GM12873 (cell line): Measurements from ENCODE around the gene PTTG1IP2.
A peak's percentile ranks its signal among the peaks of the same experiment; 100 is the strongest.

Source experiments
- TF ChIP-seq, protein P1 (sequence below): IDR thresholded peaks from 2 replicates; pipeline ENCODE4 v1.5.1; 2012; ENCODE audit warnings: low read depth, mild to moderate bottlenecking, moderate library complexity, low read length, control low read depth; ENCODE audit not compliant: insufficient read depth; ENCODE audit errors: missing control alignments

The PTTG1IP2 gene

DNA sequence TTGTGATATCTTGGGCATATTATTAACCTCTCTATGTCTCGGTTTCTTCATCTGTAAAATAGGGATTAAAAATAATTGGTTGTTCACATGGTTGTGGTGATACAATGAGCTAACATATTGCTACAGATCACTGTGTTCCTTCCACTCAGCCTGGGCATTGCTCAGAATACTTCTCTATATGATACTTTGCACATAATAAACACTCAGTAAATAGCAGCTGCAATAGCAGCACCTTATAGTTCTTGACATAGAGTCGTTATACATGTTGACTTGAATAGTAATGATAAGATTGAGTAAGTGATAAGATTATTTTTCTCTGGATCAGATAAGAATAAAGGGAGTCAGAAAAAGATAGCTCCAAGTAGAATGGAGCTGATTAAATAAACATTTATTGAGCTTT lies 42.3 kb downstream of the PTTG1IP2 start:
- TF ChIP-seq, protein P1, sequence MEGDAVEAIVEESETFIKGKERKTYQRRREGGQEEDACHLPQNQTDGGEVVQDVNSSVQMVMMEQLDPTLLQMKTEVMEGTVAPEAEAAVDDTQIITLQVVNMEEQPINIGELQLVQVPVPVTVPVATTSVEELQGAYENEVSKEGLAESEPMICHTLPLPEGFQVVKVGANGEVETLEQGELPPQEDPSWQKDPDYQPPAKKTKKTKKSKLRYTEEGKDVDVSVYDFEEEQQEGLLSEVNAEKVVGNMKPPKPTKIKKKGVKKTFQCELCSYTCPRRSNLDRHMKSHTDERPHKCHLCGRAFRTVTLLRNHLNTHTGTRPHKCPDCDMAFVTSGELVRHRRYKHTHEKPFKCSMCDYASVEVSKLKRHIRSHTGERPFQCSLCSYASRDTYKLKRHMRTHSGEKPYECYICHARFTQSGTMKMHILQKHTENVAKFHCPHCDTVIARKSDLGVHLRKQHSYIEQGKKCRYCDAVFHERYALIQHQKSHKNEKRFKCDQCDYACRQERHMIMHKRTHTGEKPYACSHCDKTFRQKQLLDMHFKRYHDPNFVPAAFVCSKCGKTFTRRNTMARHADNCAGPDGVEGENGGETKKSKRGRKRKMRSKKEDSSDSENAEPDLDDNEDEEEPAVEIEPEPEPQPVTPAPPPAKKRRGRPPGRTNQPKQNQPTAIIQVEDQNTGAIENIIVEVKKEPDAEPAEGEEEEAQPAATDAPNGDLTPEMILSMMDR: no peak

DNA sequence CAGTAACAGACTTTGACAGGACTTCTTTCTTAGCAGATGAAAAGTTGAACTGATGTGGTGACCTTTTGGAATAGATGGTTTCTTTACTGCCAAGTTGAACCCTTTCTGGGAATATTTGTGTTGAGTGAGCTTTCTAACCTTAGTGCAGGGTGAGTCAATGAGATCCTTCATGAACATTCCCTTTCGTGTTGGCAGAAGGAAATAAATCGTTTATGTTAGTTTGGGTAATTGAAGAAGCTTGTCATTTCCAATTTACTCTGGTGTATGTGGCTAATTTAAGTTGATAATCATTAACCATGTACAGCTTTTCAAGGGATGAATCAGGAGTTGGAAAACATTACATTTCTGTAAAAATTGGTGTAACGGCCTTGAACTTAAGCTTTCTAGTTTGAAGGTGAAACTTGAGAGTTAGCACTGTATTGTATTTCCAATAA lies 43.4 kb downstream of the PTTG1IP2 start:
- TF ChIP-seq, protein P1: no peak

DNA sequence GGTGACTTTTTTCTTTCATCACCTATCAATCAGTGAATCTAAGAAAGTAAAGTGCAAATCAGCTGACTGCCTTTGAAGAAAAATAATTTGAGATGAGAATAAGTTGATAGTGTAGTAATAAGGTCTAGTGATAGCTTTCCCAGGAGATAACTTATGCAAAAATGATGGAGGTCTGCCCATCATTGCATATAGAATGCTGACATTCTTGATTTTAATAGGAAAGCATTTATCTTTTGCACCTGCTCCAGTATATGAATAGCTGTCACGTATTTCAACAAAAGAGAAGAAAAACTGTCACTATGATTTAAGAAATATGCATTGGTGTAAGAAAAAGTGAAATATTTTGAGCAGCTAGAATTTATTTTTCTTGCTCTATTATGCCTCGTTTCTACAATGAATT lies 46.8 kb downstream of the PTTG1IP2 start:
- TF ChIP-seq, protein P1: no peak

DNA sequence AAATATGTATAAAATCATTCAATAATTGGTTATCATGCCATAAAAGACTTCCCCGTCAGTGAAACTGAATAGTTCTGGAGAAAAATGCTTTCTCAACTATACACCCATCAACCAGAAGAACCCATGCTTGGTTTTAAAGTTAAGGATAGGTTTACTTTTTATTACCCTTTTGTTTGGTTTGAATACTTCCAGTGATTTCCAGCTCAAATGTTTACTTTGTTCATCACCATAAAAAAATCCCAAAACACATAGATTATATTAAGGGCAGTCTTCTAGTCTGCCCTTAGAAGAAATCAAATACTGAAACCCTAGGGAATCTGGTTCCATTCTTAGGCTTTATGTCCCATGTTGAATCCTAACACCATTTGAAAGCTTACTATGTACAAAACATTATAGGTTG lies 49.2 kb downstream of the PTTG1IP2 start:
- TF ChIP-seq, protein P1: no peak

- TF ChIP-seq, protein P1: peak; percentile 40
Observed at GRCh38 chr7:90520484-90520883, 51.0 kb downstream of the PTTG1IP2 start.

DNA sequence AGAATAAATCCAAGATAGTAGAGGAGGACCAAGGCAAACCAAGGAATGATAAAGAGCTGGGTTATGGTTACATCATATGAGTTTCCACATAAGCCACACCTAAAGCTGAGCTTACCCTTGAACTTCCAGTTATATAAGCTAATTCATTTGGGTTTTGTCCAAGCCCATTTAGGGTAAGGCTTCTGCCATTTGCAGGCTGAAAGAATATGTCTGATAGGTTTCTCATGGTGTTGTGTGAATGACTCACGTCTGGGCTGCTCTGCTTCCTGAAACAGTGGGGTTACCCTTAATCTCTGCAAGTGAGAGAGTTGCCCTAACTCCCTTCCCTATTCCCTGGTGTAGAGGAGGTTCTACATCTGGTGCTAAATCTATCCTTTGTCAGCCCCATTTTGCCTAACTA lies 60.8 kb downstream of the PTTG1IP2 start:
- TF ChIP-seq, protein P1: no peak

GRCh38 chr7:90532231-90532929 lies 62.9 kb downstream of the PTTG1IP2 start:
- TF ChIP-seq, protein P1: no peak
